Mesendoderm (in vitro differentiated cells): ENCODE results near the gene KIAA0319L.
A peak's percentile ranks its signal among the peaks of the same experiment; 100 is the strongest.

ENCODE experiments used
- DNase-seq: peaks from one replicate; pipeline ENCODE4 v3.0.0; 2013
- H2AK5ac ChIP-seq: 2 replicates; pipeline ENCODE4 v1.6.1; 2013; ENCODE audit warnings: low read length, inconsistent platforms
- H2BK120ac ChIP-seq: 2 replicates; pipeline ENCODE4 v1.6.1; 2013; ENCODE audit warnings: low read depth, mild to moderate bottlenecking, low read length, moderate library complexity, mixed read lengths
- H2BK15ac ChIP-seq: replicated peaks from 2 replicates; pipeline ENCODE4 v1.6.1; 2013; ENCODE audit warnings: low read depth, mild to moderate bottlenecking, moderate library complexity
- H2BK5ac ChIP-seq: 2 replicates; pipeline ENCODE4 v1.6.1; 2013; ENCODE audit warnings: low read length, inconsistent platforms
- H3K18ac ChIP-seq: 2 replicates; pipeline ENCODE4 v1.6.1; 2013; ENCODE audit warnings: mild to moderate bottlenecking, low read length, mixed read lengths
- H3K23ac ChIP-seq: one replicate; pipeline ENCODE4 v1.6.1; 2013; ENCODE audit warnings: low read length
- H3K27ac ChIP-seq: 2 replicates; pipeline ENCODE4 v1.5.1; 2013; ENCODE audit warnings: low read depth, mild to moderate bottlenecking, inconsistent platforms, low read length, moderate library complexity
- H3K27me3 ChIP-seq: 2 replicates; pipeline ENCODE4 v1.6.1; 2013; ENCODE audit warnings: low read length, control low read depth, mild to moderate bottlenecking, inconsistent platforms; ENCODE audit not compliant: insufficient read depth, poor library complexity
- H3K36me3 ChIP-seq: 2 replicates; pipeline ENCODE4 v1.6.1; 2013; ENCODE audit warnings: low read length, inconsistent platforms; ENCODE audit not compliant: control insufficient read depth, insufficient read depth
- H3K4ac ChIP-seq: one replicate; pipeline ENCODE4 v1.6.1; 2013; ENCODE audit warnings: low read depth, mild to moderate bottlenecking, low read length, moderate library complexity
- H3K4me1 ChIP-seq: 2 replicates; pipeline ENCODE4 v1.6.1; 2013; ENCODE audit warnings: low read depth, low read length, inconsistent platforms; ENCODE audit not compliant: control insufficient read depth
- H3K4me2 ChIP-seq: 2 replicates; pipeline ENCODE4 v1.6.1; 2013; ENCODE audit warnings: low read length
- H3K4me3 ChIP-seq: 2 replicates; pipeline ENCODE4 v1.5.1; 2013; ENCODE audit warnings: mild to moderate bottlenecking, low read length
- H3K56ac ChIP-seq: one replicate; pipeline ENCODE4 v1.6.1; 2013; ENCODE audit warnings: low read length
- H3K79me1 ChIP-seq: 2 replicates; pipeline ENCODE4 v1.6.1; 2013; ENCODE audit warnings: low read length, inconsistent platforms
- H3K79me2 ChIP-seq: 2 replicates; pipeline ENCODE4 v1.6.1; 2013; ENCODE audit warnings: mild to moderate bottlenecking, low read length; ENCODE audit not compliant: control insufficient read depth, insufficient read depth
- H3K9ac ChIP-seq: 2 replicates; pipeline ENCODE4 v1.6.1; 2013; ENCODE audit warnings: low read length, inconsistent platforms
- H4K5ac ChIP-seq: one replicate; pipeline ENCODE4 v1.6.1; 2013; ENCODE audit warnings: low read length
- H4K8ac ChIP-seq: one replicate; pipeline ENCODE4 v1.6.1; 2013; ENCODE audit warnings: low read depth, mild to moderate bottlenecking, control low read depth, low read length, moderate library complexity
- WGBS: extraction: QIAGEN DNeasy Blood & Tissue Kit; methylation state at CpG from one replicate; pipeline ENCODE4 v1.1.7; 2013; ENCODE audit warnings: low lambda C conversion rate, missing lambda C conversion rate; ENCODE audit not compliant: insufficient coverage; ENCODE audit errors: extremely low coverage; 5-methylcytosine and 5-hydroxymethylcytosine counted together

KIAA0319L gene

GRCh38 chr1:35506960-35507912 is 50.0 kb downstream of the KIAA0319L start:
- Histone ChIP-seq H3K4me3 (no peak overlapping the region), H3K9ac (no peak overlapping the region), H3K18ac (no peak overlapping the region), H3K4me1 (no peaks in the 10 kb centered on the region), H3K36me3 (no peaks in the 10 kb centered on the region), H4K8ac (no peak overlapping the region), H3K27me3 (no peaks in the 10 kb centered on the region), H2AK5ac (no peak overlapping the region), H2BK15ac (no peak overlapping the region), H3K4me2 (no peak overlapping the region), H3K79me1 (peaks cover 3% of the 10 kb centered on the region), H3K79me2 (no peaks in the 10 kb centered on the region), H3K56ac (no peak overlapping the region), H2BK5ac (no peak overlapping the region), H4K5ac (no peak overlapping the region), H3K23ac (no peak overlapping the region), H3K4ac (no peak overlapping the region), H3K27ac (no peak overlapping the region), H2BK120ac (no peak overlapping the region)
- DNase-seq = no peak
- WGBS = no CpG with 5 or more reads among the region's 3 CpGs

DNA sequence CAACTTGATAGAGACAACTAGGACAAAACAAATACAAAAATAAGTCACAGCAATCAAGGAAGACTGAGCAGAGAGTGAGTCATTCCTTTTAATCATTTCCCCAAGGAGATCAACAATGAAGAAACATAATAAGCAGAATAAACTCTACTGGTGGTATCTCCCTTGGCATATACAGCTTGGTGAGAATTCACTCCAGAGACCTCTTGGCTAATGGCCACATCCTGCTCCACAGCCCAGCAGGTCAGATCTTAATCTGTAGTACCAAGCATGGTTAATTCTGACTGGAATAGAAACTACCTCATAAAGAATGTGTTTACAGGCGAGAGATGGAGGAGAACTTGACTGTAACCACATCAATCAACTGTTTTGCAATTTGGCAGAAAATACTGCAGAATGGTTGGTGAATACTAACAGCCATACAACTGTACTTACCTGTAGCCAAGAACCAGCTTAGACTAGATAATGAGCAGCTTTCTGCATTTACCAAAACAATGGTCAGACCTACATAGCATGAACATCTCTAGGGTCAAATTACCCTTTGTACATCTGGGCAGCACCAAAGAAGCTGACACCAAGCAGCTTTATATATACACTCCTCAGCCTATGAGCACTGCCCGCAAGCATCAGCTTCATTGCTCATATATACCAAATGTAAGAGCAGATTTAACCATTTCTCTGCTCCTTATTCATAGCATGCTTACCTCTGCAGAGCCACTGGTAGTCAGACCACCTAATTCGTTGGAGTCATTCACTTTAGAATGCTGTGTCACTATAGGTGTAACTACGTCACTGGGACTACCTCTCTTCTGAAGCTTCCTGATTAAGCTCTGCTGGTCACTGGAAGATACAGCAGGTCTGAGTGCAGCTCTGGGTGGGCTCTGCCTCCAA is 51.0 kb downstream of the KIAA0319L start:
- Histone ChIP-seq H2AK5ac (no peak overlapping the region), H3K9ac (no peak overlapping the region), H3K4me2 (no peak overlapping the region), H3K27me3 (no peaks in the 10 kb centered on the region), H4K5ac (no peak overlapping the region), H3K79me2 (no peaks in the 10 kb centered on the region), H3K36me3 (no peaks in the 10 kb centered on the region), H2BK120ac (no peak overlapping the region), H2BK5ac (no peak overlapping the region), H3K4me1 (no peaks in the 10 kb centered on the region), H3K23ac (no peak overlapping the region), H3K18ac (no peak overlapping the region), H3K27ac (no peak overlapping the region), H3K56ac (no peak overlapping the region), H3K79me1 (peaks cover 3% of the 10 kb centered on the region), H3K4ac (no peak overlapping the region), H4K8ac (no peak overlapping the region), H3K4me3 (no peak overlapping the region), H2BK15ac (no peak overlapping the region)
- peak; percentile 23 for DNase-seq
- WGBS = no CpG with 5 or more reads among the region's 4 CpGs

DNA sequence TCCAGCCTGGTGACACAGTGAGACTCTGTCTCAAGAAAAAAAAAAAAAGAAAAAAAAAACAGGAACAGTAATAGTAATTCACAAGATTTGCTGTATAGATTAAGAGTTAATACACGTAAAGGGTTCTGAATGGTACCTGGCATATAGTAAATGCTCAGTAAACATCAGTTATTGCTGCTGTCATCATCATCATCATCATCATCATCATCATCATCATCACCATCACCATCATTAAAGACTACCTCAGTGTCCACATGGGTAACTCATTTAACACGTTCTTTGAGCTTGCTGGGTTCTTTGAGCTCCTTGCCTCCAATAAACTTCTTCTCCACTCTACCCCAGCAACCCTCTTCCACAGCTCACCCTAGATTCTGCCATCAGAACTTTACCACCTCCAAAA is 55.0 kb downstream of the KIAA0319L start:
- no peak overlapping the region for H2AK5ac ChIP-seq
- no peak overlapping the region for H3K9ac ChIP-seq
- no peak overlapping the region for H4K5ac ChIP-seq
- no peaks in the 10 kb centered on the region for H3K79me2 ChIP-seq
- no peak for DNase-seq
- no peak overlapping the region for H2BK120ac ChIP-seq
- no peak overlapping the region for H3K4ac ChIP-seq
- H2BK5ac ChIP-seq = no peak overlapping the region
- H3K36me3 ChIP-seq = no peaks in the 10 kb centered on the region
- H3K4me3 ChIP-seq = no peak overlapping the region
- no peaks in the 10 kb centered on the region for H3K27me3 ChIP-seq
- no CpG with 5 or more reads among the region's 2 CpGs for WGBS
- no peak overlapping the region for H4K8ac ChIP-seq
- H3K18ac ChIP-seq = no peak overlapping the region
- H3K27ac ChIP-seq = no peak overlapping the region
- no peak overlapping the region for H2BK15ac ChIP-seq
- no peak overlapping the region for H3K23ac ChIP-seq
- H3K4me1 ChIP-seq = no peaks in the 10 kb centered on the region
- H3K79me1 ChIP-seq = peaks cover 2% of the 10 kb centered on the region
- no peak overlapping the region for H3K56ac ChIP-seq
- H3K4me2 ChIP-seq = no peak overlapping the region

GRCh38 chr1:35500439-35500838 is 56.8 kb downstream of the KIAA0319L start:
- Histone ChIP-seq H2AK5ac (no peak overlapping the region), H3K9ac (no peak overlapping the region), H3K4me3 (no peak overlapping the region), H3K79me1 (peaks cover 2% of the 10 kb centered on the region), H2BK120ac (no peak overlapping the region), H3K36me3 (no peaks in the 10 kb centered on the region), H3K4me1 (no peaks in the 10 kb centered on the region), H3K4me2 (no peak overlapping the region), H3K79me2 (no peaks in the 10 kb centered on the region), H3K27me3 (no peaks in the 10 kb centered on the region), H2BK5ac (no peak overlapping the region), H3K23ac (no peak overlapping the region), H3K4ac (no peak overlapping the region), H3K27ac (no peak overlapping the region), H3K18ac (no peak overlapping the region), H4K8ac (no peak overlapping the region), H3K56ac (no peak overlapping the region), H4K5ac (no peak overlapping the region), H2BK15ac (no peak overlapping the region)
- no CpG with 5 or more reads among the region's 2 CpGs for WGBS
- no peak for DNase-seq

DNA sequence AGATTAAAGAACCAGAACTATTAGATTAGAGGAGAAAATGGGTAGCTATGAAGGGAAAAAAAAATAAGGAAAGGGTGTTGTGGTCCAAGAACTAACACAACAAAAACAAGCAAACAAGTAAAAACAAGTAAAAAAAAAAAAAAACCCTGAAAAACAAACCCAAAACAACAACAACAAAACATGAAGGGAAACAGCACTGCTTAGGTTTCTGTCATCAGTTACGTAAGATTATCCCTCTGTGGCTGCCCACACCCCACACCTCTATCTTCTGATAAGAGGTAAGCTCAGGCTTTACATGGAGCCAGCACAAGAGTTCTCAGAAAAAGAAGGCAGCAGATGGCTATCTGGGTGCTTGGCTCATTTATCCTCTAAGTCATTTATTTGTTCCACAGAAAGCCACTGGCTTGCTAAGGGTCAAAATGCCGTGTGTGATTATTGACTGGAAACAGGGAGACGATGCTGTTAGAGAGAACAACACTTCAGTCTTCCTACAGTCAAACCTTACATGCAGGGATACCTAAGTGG is 57.5 kb downstream of the KIAA0319L start:
- Histone ChIP-seq H3K18ac (no peak overlapping the region), H3K23ac (no peak overlapping the region), H3K4me3 (no peak overlapping the region), H3K36me3 (no peaks in the 10 kb centered on the region), H2BK120ac (no peak overlapping the region), H3K4ac (no peak overlapping the region), H3K4me2 (no peak overlapping the region), H3K79me2 (no peaks in the 10 kb centered on the region), H3K56ac (no peak overlapping the region), H3K27me3 (no peaks in the 10 kb centered on the region), H3K9ac (no peak overlapping the region), H2BK15ac (no peak overlapping the region), H4K5ac (no peak overlapping the region), H4K8ac (no peak overlapping the region), H3K27ac (no peak overlapping the region), H2AK5ac (no peak overlapping the region), H3K4me1 (no peaks in the 10 kb centered on the region), H2BK5ac (no peak overlapping the region), H3K79me1 (no peaks in the 10 kb centered on the region)
- no CpG with 5 or more reads among the region's 3 CpGs for WGBS
- DNase-seq = peak; percentile 77
